ENCODE results near the gene STIM2. TPM values are rescaled to one million over a fixed set of nuclear protein-coding genes. Genes with fewer than 3 reads are reported as not detected.

The STIM2 gene
- total and polyA plus RNA-seq, 9 of the 15 experiments (the other 6 are each of a cell fraction or from before 2014, with no cell fraction given) = 7.2 to 26.8 (median 15.4) TPM

DNA sequence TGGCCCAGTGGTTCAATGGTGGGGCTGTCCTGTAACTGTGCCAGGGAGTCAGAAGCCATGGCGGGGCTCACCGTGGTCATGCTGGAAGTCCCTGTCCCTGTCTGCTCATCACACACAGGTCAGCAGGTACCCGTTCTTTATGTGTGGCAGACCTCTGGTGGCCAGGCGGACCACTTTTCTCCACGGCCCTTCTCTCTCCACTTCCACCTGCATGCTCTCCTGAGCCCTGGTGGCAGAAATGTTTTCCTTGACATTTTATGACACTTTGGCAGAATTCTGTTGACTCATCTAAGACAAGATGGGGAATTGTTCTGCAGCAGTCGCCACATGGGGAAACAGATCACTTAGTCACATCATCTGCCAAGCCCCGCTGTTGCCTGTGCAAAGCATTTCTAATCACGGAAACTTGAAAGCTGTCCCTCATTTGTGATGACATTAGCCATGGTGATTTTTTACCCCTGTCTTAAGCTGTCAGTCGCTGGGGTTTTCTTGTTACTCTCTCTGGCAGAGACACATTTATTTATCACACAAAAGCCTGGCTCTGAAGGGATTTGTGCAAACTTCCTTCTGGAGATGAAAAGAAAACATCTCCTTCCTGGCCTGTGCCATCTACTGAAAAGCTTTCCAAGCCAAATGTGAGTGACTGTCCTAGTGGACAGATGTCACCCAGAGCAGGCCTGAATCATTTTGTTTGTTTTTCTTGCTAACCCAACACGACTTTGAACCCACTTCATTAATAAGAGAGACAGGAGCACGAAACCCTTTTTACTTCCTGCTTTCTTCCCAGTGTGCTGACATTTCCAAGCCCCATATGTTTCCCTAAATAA lies 38.8 kb upstream of the STIM2 start (continued):
- TF ChIP-seq, protein P1, sequence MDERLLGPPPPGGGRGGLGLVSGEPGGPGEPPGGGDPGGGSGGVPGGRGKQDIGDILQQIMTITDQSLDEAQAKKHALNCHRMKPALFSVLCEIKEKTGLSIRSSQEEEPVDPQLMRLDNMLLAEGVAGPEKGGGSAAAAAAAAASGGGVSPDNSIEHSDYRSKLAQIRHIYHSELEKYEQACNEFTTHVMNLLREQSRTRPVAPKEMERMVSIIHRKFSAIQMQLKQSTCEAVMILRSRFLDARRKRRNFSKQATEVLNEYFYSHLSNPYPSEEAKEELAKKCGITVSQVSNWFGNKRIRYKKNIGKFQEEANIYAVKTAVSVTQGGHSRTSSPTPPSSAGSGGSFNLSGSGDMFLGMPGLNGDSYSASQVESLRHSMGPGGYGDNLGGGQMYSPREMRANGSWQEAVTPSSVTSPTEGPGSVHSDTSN (CRISPR knock-in tag; IDR thresholded peaks at IDR 0.05; ENCODE audit: low read depth) = no peak
- TF ChIP-seq, protein P1 (tag; conservative IDR thresholded peaks at IDR 0.05; ENCODE audit: low read depth) = peak; percentile 50
- peak; percentile 29; the same call in 1 of the 2 replicates for TF ChIP-seq MAFG (tag; conservative IDR thresholded peaks at IDR 0.05)
- TF ChIP-seq MEIS2 (IDR thresholded peaks at IDR 0.05; ENCODE audit: partially characterized antibody) = peak; percentile 9
- TF ChIP-seq HNRNPLL (IDR thresholded peaks at IDR 0.05; ENCODE audit: low read depth, low read length, poor library complexity, severe bottlenecking) = no peak
- no peak for TF ChIP-seq STAT5B (CRISPR knock-in tag; IDR thresholded peaks at IDR 0.05)
- TF ChIP-seq, protein P2, sequence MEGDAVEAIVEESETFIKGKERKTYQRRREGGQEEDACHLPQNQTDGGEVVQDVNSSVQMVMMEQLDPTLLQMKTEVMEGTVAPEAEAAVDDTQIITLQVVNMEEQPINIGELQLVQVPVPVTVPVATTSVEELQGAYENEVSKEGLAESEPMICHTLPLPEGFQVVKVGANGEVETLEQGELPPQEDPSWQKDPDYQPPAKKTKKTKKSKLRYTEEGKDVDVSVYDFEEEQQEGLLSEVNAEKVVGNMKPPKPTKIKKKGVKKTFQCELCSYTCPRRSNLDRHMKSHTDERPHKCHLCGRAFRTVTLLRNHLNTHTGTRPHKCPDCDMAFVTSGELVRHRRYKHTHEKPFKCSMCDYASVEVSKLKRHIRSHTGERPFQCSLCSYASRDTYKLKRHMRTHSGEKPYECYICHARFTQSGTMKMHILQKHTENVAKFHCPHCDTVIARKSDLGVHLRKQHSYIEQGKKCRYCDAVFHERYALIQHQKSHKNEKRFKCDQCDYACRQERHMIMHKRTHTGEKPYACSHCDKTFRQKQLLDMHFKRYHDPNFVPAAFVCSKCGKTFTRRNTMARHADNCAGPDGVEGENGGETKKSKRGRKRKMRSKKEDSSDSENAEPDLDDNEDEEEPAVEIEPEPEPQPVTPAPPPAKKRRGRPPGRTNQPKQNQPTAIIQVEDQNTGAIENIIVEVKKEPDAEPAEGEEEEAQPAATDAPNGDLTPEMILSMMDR (IDR thresholded peaks at IDR 0.05 in 2 of 3, conservative IDR thresholded peaks at IDR 0.05 in 1 of 3; ENCODE audit: insufficient read depth in 2 of 3, low read depth in 1 of 3, low read length in 3 of 3) = peak; percentile 15 to 21 (median 19); a peak in 1 of 6 replicates
- no peak for TF ChIP-seq PHF20 (IDR thresholded peaks at IDR 0.05; ENCODE audit: partially characterized antibody)

Data from K562 (cell line).